K562 (cell line): ENCODE measurements around the gene TBL2. TPM values are rescaled to one million over a fixed set of nuclear protein-coding genes. Genes with fewer than 3 reads are reported as not detected.

Experiments
- DMBX1 ChIP-seq: fragments of 250-450 bp; sonication (Bioruptor Pico); IDR thresholded peaks from 2 replicates; pipeline ENCODE4 v1.8.0; 2022; ENCODE audit warnings: inconsistent platforms, mild to moderate bottlenecking, moderate library complexity, borderline replicate concordance
- TSHZ1 ChIP-seq: fragments of 250-450 bp; sonication (Bioruptor Pico); IDR thresholded peaks from 2 replicates; pipeline ENCODE4 v1.4.0; 2020; ENCODE audit warnings: mild to moderate bottlenecking, moderate library complexity
- ZEB2 ChIP-seq: fragments of 450-650 bp; IDR thresholded peaks from 2 replicates; pipeline ENCODE4 v1.6.1; 2016
- ZFX ChIP-seq: sonication (generic); formaldehyde crosslinking; IDR thresholded peaks from 2 replicates; pipeline ENCODE4 v1.8.0; 2022; ENCODE audit warnings: mild to moderate bottlenecking, missing genetic modification reagents, moderate library complexity
- ZNF232 ChIP-seq: sonication (generic); formaldehyde crosslinking; IDR thresholded peaks from 2 replicates; pipeline ENCODE4 v1.8.0; 2022; ENCODE audit warnings: mild to moderate bottlenecking, missing genetic modification reagents
- ZNF274 ChIP-seq: IDR thresholded peaks from 2 replicates; pipeline ENCODE4 v1.6.1; 2011; ENCODE audit warnings: low read depth, mild to moderate bottlenecking, low read length, moderate library complexity, borderline replicate concordance
- polyA plus RNA-seq, 8 experiments: library from polyadenylated mRNA; depleted of rRNA in 4 of 8; stranded (reverse) in 5 of 8; unstranded in 3 of 8; fragments of >200 nt; fragmentation: Nextera tagmentation in 2 of 8; fragmentation: Illumina TruSeq in 1 of 8; extraction: Ambion mirVana in 2 of 8; extraction: Trizol in 1 of 8; gene quantifications; 2 replicates each; pipeline versions ENCODE4 v1.2.1 to v1.2.3, GENCODE V29; 2011 to 2014; ENCODE audit warnings: inconsistent platforms in 1 of 8, missing spikeins in 1 of 8
- total RNA-seq, 7 experiments: library from RNA; depleted of rRNA in 6 of 7; stranded (reverse); fragments of >200 nt in 6 of 7; fragmentation: Illumina TruSeq in 2 of 7; extraction: Trizol in 2 of 7; gene quantifications; 2 replicates each; pipeline versions ENCODE4 v1.2.1 to v1.2.3, GENCODE V29; 2011 to 2021; ENCODE audit warnings: low replicate concordance in 1 of 7
- TF ChIP-seq, protein P1 (sequence below): fragments of 450-650 bp; formaldehyde crosslinking; IDR thresholded peaks from 2 replicates; pipeline ENCODE4 v1.4.0; 2020; ENCODE audit warnings: mild to moderate bottlenecking, moderate library complexity

TBL2 gene
- total and polyA plus RNA-seq, 9 of the 15 experiments (the other 6 are each of a cell fraction or from before 2014, with no cell fraction given): 2.5 to 123 (median 49.2) TPM

DNA sequence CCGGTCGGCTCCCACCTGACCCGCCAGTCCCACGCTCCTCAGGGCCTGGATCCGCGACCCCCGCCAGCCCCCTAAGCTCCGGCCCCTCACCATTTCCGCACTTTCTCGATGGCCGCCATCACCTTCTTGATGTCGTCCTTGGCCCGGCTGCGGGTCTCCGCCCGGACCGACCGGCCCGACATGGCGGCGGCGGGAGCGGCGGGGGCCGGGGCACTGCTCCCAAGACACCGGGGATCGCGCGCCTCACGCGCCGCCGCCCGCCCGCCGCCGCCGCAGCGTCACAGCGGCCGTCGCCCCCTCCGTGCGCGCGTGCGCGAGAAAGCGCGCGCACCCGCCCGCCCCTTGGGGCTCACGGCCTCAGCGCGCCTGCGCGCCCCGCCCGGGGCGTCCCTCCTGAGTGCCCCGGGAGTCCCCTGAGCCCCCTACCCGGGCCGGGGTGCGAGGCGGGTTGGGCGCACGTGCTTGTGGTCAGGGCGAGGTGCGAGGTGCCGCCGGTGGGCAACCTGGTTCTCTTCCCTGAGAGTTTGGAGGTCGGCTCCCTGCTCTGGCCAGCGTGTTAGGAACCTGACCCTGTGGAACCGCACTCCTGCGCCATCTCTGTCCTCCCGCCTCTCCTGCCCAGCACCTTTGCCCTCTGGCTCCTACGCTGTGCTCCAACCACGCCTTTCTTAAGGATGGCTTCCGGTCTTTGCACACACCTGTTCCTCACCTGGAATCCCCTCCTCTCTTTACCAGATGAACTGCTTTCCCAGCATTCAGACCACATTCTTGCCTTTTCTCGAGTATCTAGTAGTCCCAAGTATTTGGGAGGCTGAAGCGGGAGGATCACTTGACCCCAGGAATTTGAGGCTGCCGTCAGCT lies 20.8 kb downstream of the TBL2 start, which contains the start of gene BCL7B (continued):
- TF ChIP-seq TSHZ1 (CRISPR knock-in tag) (0 out of 2 replicates have a peak, but pooled peaks have one; percentile 11), DMBX1 (CRISPR knock-in tag) (peak; percentile 77; the same call in 1 of the 2 replicates), ZNF274 (no peak), ZNF232 (CRISPR knock-in tag) (peak; percentile 53; the same call in 1 of the 2 replicates), ZEB2 (peak; percentile 89), ZFX (peak; percentile 57; the same call in 1 of the 2 replicates)
- TF ChIP-seq, protein P1, sequence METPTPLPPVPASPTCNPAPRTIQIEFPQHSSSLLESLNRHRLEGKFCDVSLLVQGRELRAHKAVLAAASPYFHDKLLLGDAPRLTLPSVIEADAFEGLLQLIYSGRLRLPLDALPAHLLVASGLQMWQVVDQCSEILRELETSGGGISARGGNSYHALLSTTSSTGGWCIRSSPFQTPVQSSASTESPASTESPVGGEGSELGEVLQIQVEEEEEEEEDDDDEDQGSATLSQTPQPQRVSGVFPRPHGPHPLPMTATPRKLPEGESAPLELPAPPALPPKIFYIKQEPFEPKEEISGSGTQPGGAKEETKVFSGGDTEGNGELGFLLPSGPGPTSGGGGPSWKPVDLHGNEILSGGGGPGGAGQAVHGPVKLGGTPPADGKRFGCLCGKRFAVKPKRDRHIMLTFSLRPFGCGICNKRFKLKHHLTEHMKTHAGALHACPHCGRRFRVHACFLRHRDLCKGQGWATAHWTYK (CRISPR knock-in tag): peak; percentile 87; the same call in 1 of the 2 replicates
